BLaER1 treated with 17β-estradiol and CSF1 and Interleukin-3, amounts not matched to agents 10 nM and 100 nM (cell line): Measurements from ENCODE around the gene ZNF552.
A peak's percentile ranks its signal among the peaks of the same experiment; 100 is the strongest.

Source experiments
- H3K27ac ChIP-seq, 11 experiments: shearing (Covaris generic); formaldehyde crosslinking; 2 replicates each; pipeline ENCODE4 v1.8.1; 2022
- H3K27me3 ChIP-seq, 11 experiments: shearing (Covaris generic); formaldehyde crosslinking; 2 replicates each; pipeline ENCODE4 v1.8.1; 2022
- H3K36me3 ChIP-seq, 11 experiments: shearing (Covaris generic); formaldehyde crosslinking; 2 replicates each; pipeline ENCODE4 v1.8.1; 2022
- H3K4me1 ChIP-seq, 10 experiments: shearing (Covaris generic); formaldehyde crosslinking; 2 replicates each; pipeline ENCODE4 v1.8.1; 2022
- H3K4me2 ChIP-seq, 11 experiments: shearing (Covaris generic); formaldehyde crosslinking; 2 replicates each; pipeline ENCODE4 v1.8.1; 2022
- H3K4me3 ChIP-seq, 10 experiments: shearing (Covaris generic); formaldehyde crosslinking; 2 replicates each; pipeline ENCODE4 v1.8.1; 2022
- H3K9ac ChIP-seq, 11 experiments: shearing (Covaris generic); formaldehyde crosslinking; 2 replicates each; pipeline ENCODE4 v1.8.1; 2022
- H3K9me3 ChIP-seq, 11 experiments: shearing (Covaris generic); formaldehyde crosslinking; replicated peaks in 1 of 11; 2 replicates each; pipeline ENCODE4 v1.8.1; 2022
- H4K20me1 ChIP-seq, 11 experiments: shearing (Covaris generic); formaldehyde crosslinking; 2 replicates each; pipeline ENCODE4 v1.8.1; 2022
- Cebpa-rat ChIP-seq, 11 experiments: shearing (Covaris generic); IDR thresholded peaks; 2 replicates each; pipeline ENCODE4 v1.8.1; 2022

Gene ZNF552

GRCh38 chr19:57771417-57771816, 43.3 kb downstream of the ZNF552 start:
- peaks cover 0 to 46% (median 8%) of the 10 kb centered on the region in 11 experiments; a peak in 9 of 22 replicates for H4K20me1 ChIP-seq
- peak overlapping the region; percentile 74 to 98 (median 95); a peak in 21 of 22 replicates for H3K4me2 ChIP-seq
- H3K27me3 ChIP-seq, result no peaks in the 10 kb centered on the region
- H3K27ac ChIP-seq, result no peak overlapping the region
- peak overlapping the region in 9 of 10 experiments; percentile 6 to 82 (median 77); a peak in 11 of 20 replicates for H3K4me3 ChIP-seq
- H3K9ac ChIP-seq, result no peak overlapping the region
- H3K36me3 ChIP-seq, result peaks cover 51 to 62% (median 60%) of the 10 kb centered on the region in 11 experiments
- peaks cover 50 to 74% (median 65%) of the 10 kb centered on the region in 11 experiments for H3K9me3 ChIP-seq
- peaks cover 10 to 27% (median 15%) of the 10 kb centered on the region in 10 experiments for H3K4me1 ChIP-seq
- TF ChIP-seq Cebpa-rat (IDR thresholded peaks at IDR 0.05), result no peak

DNA sequence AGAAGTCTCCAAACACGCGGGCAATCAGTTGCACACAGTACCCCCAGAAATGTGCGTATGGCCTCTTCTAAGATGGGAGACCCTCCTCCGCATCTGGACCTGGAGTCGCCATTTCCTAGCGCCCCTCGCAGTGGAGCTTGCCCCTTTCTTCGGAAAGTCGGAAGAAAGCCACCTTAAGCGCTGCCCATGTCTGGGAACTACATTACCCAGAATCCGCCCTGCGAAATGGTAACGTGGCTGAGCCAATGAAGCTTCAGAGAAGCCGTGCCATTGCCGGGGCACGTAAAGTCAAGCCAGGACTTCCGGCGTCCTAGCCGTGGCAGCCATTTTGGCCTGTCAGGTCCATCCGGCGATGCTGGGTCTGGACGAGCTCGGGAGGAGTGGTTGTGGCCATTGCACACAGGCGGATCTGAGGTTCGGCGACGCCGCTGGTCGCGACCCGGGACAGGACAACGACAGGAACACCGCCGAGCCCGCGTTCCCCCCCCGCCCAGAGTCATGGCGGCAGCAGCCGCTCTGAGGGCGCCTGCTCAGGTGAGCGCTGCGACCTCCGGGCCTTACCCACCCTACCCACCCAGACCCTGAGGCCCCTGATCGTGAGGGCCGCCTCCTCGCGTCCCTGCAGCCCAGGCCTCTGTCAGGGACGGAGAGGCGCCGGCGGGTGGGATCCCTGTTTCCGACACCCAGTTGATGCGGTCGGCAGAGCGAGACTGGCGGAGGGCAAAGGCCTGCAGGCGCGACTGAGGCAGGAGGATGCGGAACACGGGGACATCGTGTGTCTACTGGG, 45.2 kb downstream of the ZNF552 start, which contains the start of gene ZNF586:
TSS of gene ZNF586 (plus strand) at position 332 of the 787 bp plus-strand sequence. CDS start at position 499, 167 bp downstream.
- no peak for TF ChIP-seq Cebpa-rat (IDR thresholded peaks at IDR 0.05)
- Histone ChIP-seq H3K4me3 (peak within 1 kb of the TSS; percentile 72 to 82 (median 78)), H4K20me1 (peaks cover 0 to 27% (median 0%) of the 10 kb centered on the region in 11 experiments; a peak in 6 of 22 replicates), H3K4me1 (peaks cover 10 to 27% (median 15%) of the 10 kb centered on the region in 10 experiments), H3K9ac (peak within 1 kb of the TSS; percentile 76 to 86 (median 83)), H3K4me2 (peak within 1 kb of the TSS; percentile 74 to 98 (median 95)), H3K36me3 (peaks cover 39 to 54% (median 48%) of the 10 kb centered on the region in 11 experiments), H3K9me3 (peaks cover 31 to 55% (median 46%) of the 10 kb centered on the region in 11 experiments), H3K27ac (peak within 1 kb of the TSS; percentile 31 to 85 (median 75); a peak in 21 of 22 replicates), H3K27me3 (no peaks in the 10 kb centered on the region)

DNA sequence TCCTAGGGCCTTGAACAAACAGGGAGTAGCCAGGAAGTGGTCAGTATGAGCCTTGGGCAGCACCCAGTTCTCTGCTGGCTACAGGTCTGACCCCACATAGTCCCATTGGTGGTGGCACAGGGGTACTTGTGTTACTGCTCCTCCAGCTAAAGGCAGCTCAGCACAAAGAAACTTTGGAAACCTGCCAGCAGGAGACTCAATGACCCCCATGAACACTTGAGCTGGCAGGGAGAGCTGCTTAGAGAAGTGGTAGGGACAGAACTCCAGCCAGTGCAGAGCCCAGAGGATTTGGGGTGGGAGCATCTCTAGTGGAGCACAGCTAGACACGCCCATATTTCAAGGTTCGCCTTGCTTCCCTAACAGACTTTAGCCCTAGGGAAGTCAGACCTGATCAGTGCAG, 55.6 kb downstream of the ZNF552 start:
- no peak for TF ChIP-seq Cebpa-rat (IDR thresholded peaks at IDR 0.05)
- H3K27ac ChIP-seq, result no peak overlapping the region
- no peak overlapping the region for H3K4me3 ChIP-seq
- H3K27me3 ChIP-seq, result no peaks in the 10 kb centered on the region
- H3K4me1 ChIP-seq, result no peaks in the 10 kb centered on the region
- H3K9me3 ChIP-seq, result peaks cover 0 to 11% (median 7%) of the 10 kb centered on the region in 11 experiments; a peak in 14 of 22 replicates
- H4K20me1 ChIP-seq, result peaks cover 0 to 16% (median 0%) of the 10 kb centered on the region in 11 experiments; a peak in 4 of 22 replicates
- peaks cover 90 to 100% (median 96%) of the 10 kb centered on the region in 11 experiments for H3K36me3 ChIP-seq
- no peak overlapping the region for H3K4me2 ChIP-seq
- H3K9ac ChIP-seq, result no peak overlapping the region

DNA sequence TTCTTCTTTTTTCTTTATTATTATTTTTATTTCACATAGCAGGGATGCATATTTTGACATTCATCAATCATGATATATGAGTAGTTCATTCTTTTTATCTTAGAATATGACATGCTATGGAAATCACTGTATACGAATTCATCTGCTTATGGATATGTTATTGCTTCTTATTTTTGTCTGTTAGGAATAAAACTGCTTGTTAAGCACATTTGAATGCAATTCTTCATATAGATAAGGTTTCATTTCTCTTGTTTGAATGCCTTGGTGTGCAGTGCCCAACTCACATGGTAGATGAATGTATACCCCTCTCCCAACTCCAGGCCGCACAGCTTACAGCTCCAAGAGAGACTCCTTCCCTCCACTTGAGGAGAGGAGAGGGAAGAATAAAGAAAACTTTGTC, 56.8 kb downstream of the ZNF552 start:
- peaks cover 96 to 100% (median 99%) of the 10 kb centered on the region in 11 experiments for H3K36me3 ChIP-seq
- H3K27ac ChIP-seq, result no peak overlapping the region
- H3K4me3 ChIP-seq, result no peak overlapping the region
- H4K20me1 ChIP-seq, result peaks cover 0 to 16% (median 0%) of the 10 kb centered on the region in 11 experiments; a peak in 4 of 22 replicates
- H3K4me2 ChIP-seq, result no peak overlapping the region
- H3K9ac ChIP-seq, result no peak overlapping the region
- H3K4me1 ChIP-seq, result no peaks in the 10 kb centered on the region
- H3K9me3 ChIP-seq, result peaks cover 0 to 22% (median 18%) of the 10 kb centered on the region in 11 experiments; a peak in 18 of 22 replicates
- H3K27me3 ChIP-seq, result no peaks in the 10 kb centered on the region
- no peak for TF ChIP-seq Cebpa-rat (IDR thresholded peaks at IDR 0.05)
